GM23248 (cell line): ENCODE measurements around the gene S100A16.

Experiments
- EZH2 ChIP-seq: fragments of 200-600 bp; sonication (generic); IDR thresholded peaks from 2 replicates; pipeline ENCODE4 v1.6.1; 2018; ENCODE audit warnings: antibody characterized with exemption, mild to moderate bottlenecking; ENCODE audit not compliant: insufficient read depth, poor library complexity, severe bottlenecking
- EZH2phosphoT487 ChIP-seq: fragments of 200-600 bp; sonication (generic); IDR thresholded peaks from 2 replicates; pipeline ENCODE4 v1.6.1; 2018; ENCODE audit warnings: antibody characterized with exemption, moderate library complexity, mild to moderate bottlenecking, low read depth; ENCODE audit not compliant: insufficient read depth

DNA sequence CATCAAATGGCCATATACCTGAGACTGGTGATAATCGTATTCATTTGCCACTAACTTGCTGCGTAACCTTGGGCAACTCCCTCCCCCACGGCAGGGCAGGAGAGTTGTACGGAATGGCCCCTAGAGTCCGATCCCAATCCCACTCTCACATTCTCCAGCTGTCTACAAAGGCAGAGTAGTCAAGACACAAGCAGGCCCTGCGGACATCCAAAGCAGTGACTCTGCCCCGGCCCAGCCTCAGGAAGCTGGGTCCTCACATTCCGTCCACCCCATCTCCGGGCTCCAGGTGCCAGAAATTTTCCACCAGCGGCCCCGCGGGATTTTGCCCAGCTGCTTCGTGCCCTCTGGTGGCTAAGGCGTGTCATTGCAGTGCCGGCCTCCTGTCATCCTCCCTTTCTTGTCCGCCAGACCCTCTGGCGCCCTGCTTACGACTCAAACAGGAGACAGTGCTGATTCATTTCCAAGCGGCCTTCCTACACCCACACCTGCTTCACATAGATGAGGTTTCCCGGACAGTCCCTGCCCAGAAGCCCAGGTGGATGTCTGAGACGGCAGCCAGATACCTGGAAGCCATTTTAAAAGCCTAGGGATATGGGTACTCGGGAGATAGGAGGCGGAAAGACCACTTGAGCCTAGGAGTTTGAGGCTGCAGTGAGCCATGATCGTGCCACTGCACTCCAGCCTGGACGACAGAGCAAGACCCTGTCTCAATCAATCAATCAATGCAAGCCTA lies 44.4 kb downstream of the S100A16 start:
- TF ChIP-seq EZH2phosphoT487 (no peak), EZH2 (no peak)
